Iris pigment epithelial cell (primary cell): ENCODE data around the gene CRIP2.

ENCODE experiments used
- DNase-seq: peaks from one replicate; pipeline ENCODE4 v3.0.0-alpha.2; 2011; ENCODE audit warnings: low read depth

The CRIP2 gene

GRCh38 chr14:105498430-105499255 is 24.0 kb downstream of the CRIP2 start:
- no peak for DNase-seq

- no peak for DNase-seq
These were observed 24.8 kb downstream of the CRIP2 start for GRCh38 chr14:105499256-105500035.

GRCh38 chr14:105500036-105500725 is 25.6 kb downstream of the CRIP2 start:
- DNase-seq: no peak

- DNase-seq: no peak
These were observed 26.1 kb downstream of the CRIP2 start for GRCh38 chr14:105500726-105501101.

- no peak for DNase-seq
These were observed 27.1 kb downstream of the CRIP2 start for GRCh38 chr14:105501504-105502291.

- DNase-seq: no peak
These were observed 28.1 kb downstream of the CRIP2 start for GRCh38 chr14:105502446-105503295.

- no peak for DNase-seq
These were observed 28.6 kb downstream of the CRIP2 start for GRCh38 chr14:105503296-105503640.

- no peak for DNase-seq
These were observed 29.5 kb downstream of the CRIP2 start for GRCh38 chr14:105503935-105504692.

GRCh38 chr14:105505101-105505500 is 30.5 kb downstream of the CRIP2 start:
- no peak for DNase-seq

- no peak for DNase-seq
These were observed 32.6 kb downstream of the CRIP2 start for GRCh38 chr14:105507247-105507646.

- DNase-seq: no peak
These were observed 33.4 kb downstream of the CRIP2 start for GRCh38 chr14:105508069-105508468.

GRCh38 chr14:105508601-105509000 is 34.0 kb downstream of the CRIP2 start:
- no peak for DNase-seq

- DNase-seq: no peak
These were observed 42.5 kb downstream of the CRIP2 start for GRCh38 chr14:105517096-105517495.

- DNase-seq: no peak
These were observed 45.5 kb downstream of the CRIP2 start for GRCh38 chr14:105519946-105520698.

GRCh38 chr14:105525326-105525725 is 50.7 kb downstream of the CRIP2 start:
- no peak for DNase-seq

GRCh38 chr14:105525861-105526775 is 51.5 kb downstream of the CRIP2 start, which contains the start of gene TMEM121:
Gene TMEM121 (plus strand): TSS chr14:105526583. CDS start chr14:105528835, 2,252 bp downstream.
- no peak for DNase-seq

GRCh38 chr14:105526776-105527380 is 52.3 kb downstream of the CRIP2 start:
- DNase-seq: no peak

- DNase-seq: no peak
These were observed 52.8 kb downstream of the CRIP2 start for GRCh38 chr14:105527381-105527825.
